Peyer's patch (tissue), 4 donors: ENCODE data around the gene ZNF579.

Experiments
- CTCF ChIP-seq, 6 experiments: fragments of 450-650 bp in 4 of 6; fragments of 200-600 bp in 2 of 6; sonication (generic) in 1 of 6; IDR thresholded peaks; one replicate each; pipeline ENCODE4 v1.5.1; 2017 to 2019; ENCODE audit warnings: antibody characterized with exemption in 6 of 6, mild to moderate bottlenecking in 3 of 6, moderate library complexity in 1 of 6
- POLR2A ChIP-seq, 2 donors: fragments of 450-650 bp; IDR thresholded peaks; one replicate each; pipeline ENCODE4 v1.5.1; 2017; ENCODE audit warnings: antibody characterized with exemption in 2 of 2, mild to moderate bottlenecking in 2 of 2, moderate library complexity in 2 of 2

- TF ChIP-seq CTCF (IDR thresholded peaks at IDR 0.05) = no peak
- TF ChIP-seq POLR2A (IDR thresholded peaks at IDR 0.05) = no peak
Observed at GRCh38 chr19:55544776-55545439, 35.7 kb downstream of the ZNF579 start.
